Mesendoderm (in vitro differentiated cells): Measurements from ENCODE around the gene CTBP1.

Experiments
- DNase-seq: peaks from one replicate; pipeline ENCODE4 v3.0.0; 2013
- H2AK5ac ChIP-seq: 2 replicates; pipeline ENCODE4 v1.6.1; 2013; ENCODE audit warnings: low read length, inconsistent platforms
- H2BK120ac ChIP-seq: 2 replicates; pipeline ENCODE4 v1.6.1; 2013; ENCODE audit warnings: low read depth, mild to moderate bottlenecking, low read length, moderate library complexity, mixed read lengths
- H2BK15ac ChIP-seq: replicated peaks from 2 replicates; pipeline ENCODE4 v1.6.1; 2013; ENCODE audit warnings: low read depth, mild to moderate bottlenecking, moderate library complexity
- H2BK5ac ChIP-seq: 2 replicates; pipeline ENCODE4 v1.6.1; 2013; ENCODE audit warnings: low read length, inconsistent platforms
- H3K18ac ChIP-seq: 2 replicates; pipeline ENCODE4 v1.6.1; 2013; ENCODE audit warnings: mild to moderate bottlenecking, low read length, mixed read lengths
- H3K23ac ChIP-seq: one replicate; pipeline ENCODE4 v1.6.1; 2013; ENCODE audit warnings: low read length
- H3K27ac ChIP-seq: 2 replicates; pipeline ENCODE4 v1.5.1; 2013; ENCODE audit warnings: low read depth, mild to moderate bottlenecking, inconsistent platforms, low read length, moderate library complexity
- H3K27me3 ChIP-seq: 2 replicates; pipeline ENCODE4 v1.6.1; 2013; ENCODE audit warnings: low read length, control low read depth, mild to moderate bottlenecking, inconsistent platforms; ENCODE audit not compliant: insufficient read depth, poor library complexity
- H3K36me3 ChIP-seq: 2 replicates; pipeline ENCODE4 v1.6.1; 2013; ENCODE audit warnings: low read length, inconsistent platforms; ENCODE audit not compliant: control insufficient read depth, insufficient read depth
- H3K4ac ChIP-seq: one replicate; pipeline ENCODE4 v1.6.1; 2013; ENCODE audit warnings: low read depth, mild to moderate bottlenecking, low read length, moderate library complexity
- H3K4me1 ChIP-seq: 2 replicates; pipeline ENCODE4 v1.6.1; 2013; ENCODE audit warnings: low read depth, low read length, inconsistent platforms; ENCODE audit not compliant: control insufficient read depth
- H3K4me2 ChIP-seq: 2 replicates; pipeline ENCODE4 v1.6.1; 2013; ENCODE audit warnings: low read length
- H3K4me3 ChIP-seq: 2 replicates; pipeline ENCODE4 v1.5.1; 2013; ENCODE audit warnings: mild to moderate bottlenecking, low read length
- H3K56ac ChIP-seq: one replicate; pipeline ENCODE4 v1.6.1; 2013; ENCODE audit warnings: low read length
- H3K79me1 ChIP-seq: 2 replicates; pipeline ENCODE4 v1.6.1; 2013; ENCODE audit warnings: low read length, inconsistent platforms
- H3K79me2 ChIP-seq: 2 replicates; pipeline ENCODE4 v1.6.1; 2013; ENCODE audit warnings: mild to moderate bottlenecking, low read length; ENCODE audit not compliant: control insufficient read depth, insufficient read depth
- H3K9ac ChIP-seq: 2 replicates; pipeline ENCODE4 v1.6.1; 2013; ENCODE audit warnings: low read length, inconsistent platforms
- H4K5ac ChIP-seq: one replicate; pipeline ENCODE4 v1.6.1; 2013; ENCODE audit warnings: low read length
- H4K8ac ChIP-seq: one replicate; pipeline ENCODE4 v1.6.1; 2013; ENCODE audit warnings: low read depth, mild to moderate bottlenecking, control low read depth, low read length, moderate library complexity
- WGBS: extraction: QIAGEN DNeasy Blood & Tissue Kit; methylation state at CpG from one replicate; pipeline ENCODE4 v1.1.7; 2013; ENCODE audit warnings: low lambda C conversion rate, missing lambda C conversion rate; ENCODE audit not compliant: insufficient coverage; ENCODE audit errors: extremely low coverage; 5-methylcytosine and 5-hydroxymethylcytosine counted together

CTBP1 gene

DNA sequence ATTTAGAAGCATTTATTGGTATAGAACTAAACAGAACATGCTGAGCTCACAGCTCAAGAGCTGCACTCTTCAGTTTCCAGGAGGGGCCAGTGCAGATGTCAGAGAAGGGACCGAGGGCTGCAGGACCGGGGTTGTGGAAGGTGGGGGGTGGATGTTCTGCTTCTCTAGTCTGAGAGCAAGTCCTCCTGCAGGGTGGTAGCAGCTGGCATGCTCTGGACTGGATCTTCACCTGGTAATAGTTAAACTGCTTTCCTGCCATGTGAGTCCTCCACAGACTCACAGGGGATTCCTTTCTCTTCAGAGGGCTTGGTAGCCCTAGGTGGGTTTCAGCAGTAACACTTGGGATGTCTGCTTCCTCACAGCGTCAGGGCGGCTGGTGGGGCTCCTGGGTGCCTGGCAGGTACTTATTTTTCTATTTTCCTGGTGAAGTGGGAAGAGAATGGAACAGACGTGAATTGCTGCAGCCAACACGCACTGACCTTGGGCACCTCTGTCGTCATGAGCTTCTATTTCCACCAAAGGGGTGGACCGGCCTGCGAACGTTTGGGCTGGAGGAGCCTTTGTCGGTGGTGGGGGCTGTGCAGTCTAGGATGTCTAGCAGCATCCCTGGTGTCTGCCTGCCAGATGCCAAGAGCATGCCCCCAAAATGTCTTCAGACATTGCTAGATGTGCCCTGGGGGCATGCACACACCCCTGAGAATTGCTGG is 43.2 kb upstream of the CTBP1 start:
- H2BK5ac ChIP-seq: no peak overlapping the region
- peaks cover 15% of the 10 kb centered on the region for H3K79me1 ChIP-seq
- WGBS: no CpG with 5 or more reads among the region's 11 CpGs
- no peak overlapping the region for H3K27ac ChIP-seq
- no peaks in the 10 kb centered on the region for H3K36me3 ChIP-seq
- no peak overlapping the region for H3K4ac ChIP-seq
- H3K79me2 ChIP-seq: peaks cover 67% of the 10 kb centered on the region
- H3K18ac ChIP-seq: no peak overlapping the region
- no peak overlapping the region for H4K5ac ChIP-seq
- H3K9ac ChIP-seq: no peak overlapping the region
- H3K56ac ChIP-seq: no peak overlapping the region
- no peak overlapping the region for H3K4me3 ChIP-seq
- no peak for DNase-seq
- H3K4me1 ChIP-seq: peaks cover 4% of the 10 kb centered on the region
- H3K23ac ChIP-seq: no peak overlapping the region
- H2BK15ac ChIP-seq: no peak overlapping the region
- H4K8ac ChIP-seq: no peak overlapping the region
- no peaks in the 10 kb centered on the region for H3K27me3 ChIP-seq
- no peak overlapping the region for H3K4me2 ChIP-seq
- H2BK120ac ChIP-seq: no peak overlapping the region
- H2AK5ac ChIP-seq: no peak overlapping the region

DNA sequence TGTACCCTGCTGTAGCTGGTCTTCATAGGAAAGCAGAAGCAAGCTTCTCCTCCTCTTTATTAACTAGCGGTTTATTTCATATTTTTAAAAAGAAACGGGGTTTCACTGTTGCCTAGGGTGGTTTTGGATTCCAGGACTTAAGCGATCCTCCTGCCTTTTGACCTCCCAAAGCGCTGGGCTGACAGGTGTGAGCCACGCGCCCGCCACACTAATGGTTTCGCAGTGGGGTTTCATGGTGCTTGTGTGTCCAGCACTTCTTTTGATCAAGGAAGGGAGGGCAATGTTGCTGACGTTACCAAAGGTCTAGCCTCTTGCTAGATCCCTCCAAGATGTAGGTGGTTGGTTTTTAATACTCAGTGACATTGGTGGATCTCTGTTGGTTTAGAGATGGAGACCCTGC is 42.2 kb upstream of the CTBP1 start:
- Histone ChIP-seq H3K4me1 (peaks cover 4% of the 10 kb centered on the region), H4K5ac (no peak overlapping the region), H3K36me3 (no peaks in the 10 kb centered on the region), H2BK15ac (no peak overlapping the region), H4K8ac (no peak overlapping the region), H3K79me2 (peaks cover 57% of the 10 kb centered on the region), H3K23ac (no peak overlapping the region), H3K4me2 (peak overlapping the region; percentile 100), H3K27me3 (no peaks in the 10 kb centered on the region), H3K4ac (no peak overlapping the region), H3K56ac (peak overlapping the region; percentile 97), H2AK5ac (no peak overlapping the region), H2BK5ac (no peak overlapping the region), H2BK120ac (no peak overlapping the region), H3K4me3 (peak overlapping the region; percentile 95), H3K9ac (peak overlapping the region; percentile 90), H3K18ac (no peak overlapping the region), H3K79me1 (peaks cover 15% of the 10 kb centered on the region), H3K27ac (no peak overlapping the region)
- no peak for DNase-seq
- WGBS: no CpG with 5 or more reads among the region's 9 CpGs

DNA sequence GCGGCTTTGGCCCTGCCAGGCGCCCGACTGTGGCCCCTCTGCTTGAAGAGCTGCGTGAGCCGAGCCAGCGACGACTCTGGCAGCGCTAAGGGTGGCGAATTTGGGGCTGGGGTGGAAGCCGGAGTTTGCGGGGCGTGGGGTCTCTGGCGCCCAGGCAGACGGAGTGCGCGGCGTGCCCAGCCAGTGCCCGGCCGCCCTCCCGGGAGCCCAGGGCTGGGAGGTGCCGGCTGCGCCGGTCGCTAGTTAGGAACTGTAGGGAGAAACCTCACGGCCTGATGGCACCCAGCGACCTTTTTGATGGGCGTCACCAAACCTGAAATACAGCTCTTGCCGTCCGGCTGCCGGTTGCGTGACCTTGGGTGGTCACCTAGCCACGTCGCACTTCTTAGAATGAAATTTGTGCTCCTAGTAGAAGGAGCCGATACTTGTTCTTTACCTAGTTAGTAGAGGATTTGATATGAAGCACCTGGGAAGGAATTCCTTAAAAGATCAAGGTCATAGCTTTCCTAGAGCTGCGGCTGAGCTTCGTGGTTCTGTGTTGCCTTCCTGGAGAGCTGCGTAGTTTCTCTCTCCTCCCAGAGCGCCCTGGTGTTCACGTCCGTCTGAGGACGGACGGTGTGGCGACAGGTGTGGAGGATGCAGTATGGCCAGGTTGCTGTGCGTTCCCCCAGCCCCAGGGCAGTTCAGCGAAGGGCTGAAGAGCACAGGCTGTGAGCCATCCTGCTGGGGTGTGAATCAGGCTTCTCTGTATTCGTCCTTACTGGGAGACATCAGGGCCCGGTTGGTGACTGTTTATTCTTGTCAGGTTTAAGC is 41.4 kb upstream of the CTBP1 start:
- Histone ChIP-seq H3K18ac (peak overlapping the region; percentile 82), H3K79me1 (peaks cover 15% of the 10 kb centered on the region), H3K27me3 (no peaks in the 10 kb centered on the region), H3K9ac (peak overlapping the region; percentile 90), H3K4ac (peak overlapping the region; percentile 66), H3K4me3 (peak overlapping the region; percentile 95), H3K79me2 (peaks cover 54% of the 10 kb centered on the region), H3K56ac (peak overlapping the region; percentile 97), H4K5ac (no peak overlapping the region), H3K4me1 (peaks cover 4% of the 10 kb centered on the region), H2AK5ac (no peak overlapping the region), H2BK5ac (no peak overlapping the region), H3K4me2 (peak overlapping the region; percentile 100), H4K8ac (no peak overlapping the region), H2BK120ac (no peak overlapping the region), H3K27ac (no peak overlapping the region), H3K23ac (peak overlapping the region; percentile 97), H2BK15ac (no peak overlapping the region), H3K36me3 (no peaks in the 10 kb centered on the region)
- peak; percentile 52 for DNase-seq
- WGBS: no CpG with 5 or more reads among the region's 47 CpGs

DNA sequence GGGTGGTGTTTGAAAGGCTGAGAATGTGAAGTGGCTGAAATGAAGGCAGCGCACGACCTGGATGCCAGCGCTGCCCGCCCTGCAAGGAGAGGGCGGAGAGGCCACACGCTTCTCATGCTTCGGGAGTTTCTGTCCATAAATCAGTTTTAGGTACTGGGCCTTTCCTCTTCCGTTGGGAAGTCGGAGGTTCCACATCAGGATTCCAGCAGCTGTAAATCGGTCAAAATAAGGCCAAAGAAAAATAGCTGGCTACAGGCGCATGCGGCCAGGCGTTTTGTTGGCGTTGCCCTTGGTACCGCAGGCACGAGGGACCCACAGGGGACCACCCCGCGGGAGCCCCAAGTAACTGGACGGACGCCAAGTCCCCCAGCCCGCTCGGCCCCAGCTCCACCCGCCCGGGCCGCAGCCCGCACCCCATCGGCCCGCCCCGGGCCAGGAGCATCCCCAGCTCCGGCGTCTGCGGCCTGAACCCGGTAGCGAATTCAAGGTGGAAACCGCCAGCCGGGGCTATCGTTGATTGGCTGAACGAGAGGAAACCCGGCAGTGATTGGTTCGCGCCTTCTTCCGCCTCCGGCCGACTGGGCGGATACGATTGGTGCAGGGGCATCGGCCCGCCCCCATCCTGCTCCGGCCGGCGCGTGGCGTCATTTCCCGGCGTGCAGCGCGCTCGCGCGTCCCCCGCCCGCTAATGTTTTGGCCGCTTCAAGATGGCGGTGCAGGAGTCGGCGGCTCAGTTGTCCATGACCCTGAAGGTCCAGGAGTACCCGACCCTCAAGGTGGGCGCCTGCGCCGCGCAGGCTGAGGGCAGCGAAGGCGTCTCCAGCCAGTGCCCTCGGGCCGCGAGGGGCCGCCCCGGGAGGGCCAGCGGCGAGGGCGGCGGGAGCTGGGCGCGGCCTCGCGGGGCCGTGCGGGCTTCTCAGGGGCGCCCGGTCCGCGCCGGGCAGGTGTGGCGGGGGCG is 40.6 kb upstream of the CTBP1 start, which contains the start of gene MAEA:
Gene MAEA, plus strand, starts transcription at position 685 of the 958 bp plus-strand sequence. Its CDS starts 23 bp downstream, at position 708.
- H3K36me3 ChIP-seq: no peaks in the 10 kb centered on the region
- peaks cover 4% of the 10 kb centered on the region for H3K4me1 ChIP-seq
- no peak within 1 kb of the TSS for H2BK120ac ChIP-seq
- peaks cover 46% of the 10 kb centered on the region for H3K79me2 ChIP-seq
- peak within 1 kb of the TSS; percentile 88 for H4K8ac ChIP-seq
- H3K56ac ChIP-seq: peak within 1 kb of the TSS; percentile 97
- H3K23ac ChIP-seq: peak within 1 kb of the TSS; percentile 97
- peak within 1 kb of the TSS; percentile 95 for H3K4me3 ChIP-seq
- H4K5ac ChIP-seq: peak within 1 kb of the TSS; percentile 87
- no peaks in the 10 kb centered on the region for H3K27me3 ChIP-seq
- peak within 1 kb of the TSS; percentile 81 for H3K4ac ChIP-seq
- peak within 1 kb of the TSS; percentile 100 for H3K4me2 ChIP-seq
- no peak within 1 kb of the TSS for H2BK5ac ChIP-seq
- H3K27ac ChIP-seq: peak within 1 kb of the TSS; percentile 45
- peak within 1 kb of the TSS; percentile 82 for H3K18ac ChIP-seq
- H3K9ac ChIP-seq: peak within 1 kb of the TSS; percentile 96
- H3K79me1 ChIP-seq: peaks cover 12% of the 10 kb centered on the region
- DNase-seq: peak; percentile 98
- WGBS: no CpG with 5 or more reads among the region's 95 CpGs
- no peak within 1 kb of the TSS for H2BK15ac ChIP-seq
- H2AK5ac ChIP-seq: no peak within 1 kb of the TSS

DNA sequence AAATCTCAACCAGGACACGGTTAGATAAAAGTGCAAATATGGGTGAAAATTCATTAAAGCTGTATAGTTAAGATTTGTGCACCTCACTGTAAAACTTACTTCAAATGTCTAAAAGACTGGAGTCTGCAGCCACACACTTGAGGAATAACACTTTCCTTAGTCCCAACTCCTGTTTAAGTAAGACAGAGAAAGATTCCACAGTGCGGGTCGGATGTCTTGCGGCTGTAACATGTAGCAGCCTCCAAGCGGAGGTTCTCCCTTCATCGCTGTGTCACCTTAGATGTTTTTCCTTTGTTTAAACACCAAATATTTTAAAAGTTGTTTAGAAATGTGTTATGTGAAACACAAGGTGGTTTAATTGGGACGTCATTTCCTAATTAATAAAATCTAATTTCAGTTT is 39.9 kb upstream of the CTBP1 start:
- Histone ChIP-seq H2BK5ac (no peak overlapping the region), H3K4ac (no peak overlapping the region), H3K4me1 (peaks cover 4% of the 10 kb centered on the region), H2BK15ac (no peak overlapping the region), H3K36me3 (no peaks in the 10 kb centered on the region), H3K56ac (peak overlapping the region; percentile 97), H2AK5ac (no peak overlapping the region), H3K4me2 (peak overlapping the region; percentile 96), H2BK120ac (no peak overlapping the region), H3K79me1 (peaks cover 12% of the 10 kb centered on the region), H3K18ac (no peak overlapping the region), H4K8ac (no peak overlapping the region), H3K27me3 (no peaks in the 10 kb centered on the region), H3K9ac (peak overlapping the region; percentile 96), H3K23ac (no peak overlapping the region), H4K5ac (peak overlapping the region; percentile 87), H3K4me3 (no peak overlapping the region), H3K79me2 (peaks cover 39% of the 10 kb centered on the region), H3K27ac (no peak overlapping the region)
- WGBS: no CpG with 5 or more reads among the region's 7 CpGs
- DNase-seq: no peak
